GM12878 (cell line): ENCODE measurements around the gene CCDC136. TPM values are rescaled to one million over a fixed set of nuclear protein-coding genes. Genes with fewer than 3 reads are reported as not detected.
A peak's percentile ranks its signal among the peaks of the same experiment; 100 is the strongest.

Experiments used
- ATAC-seq: fragments of 200-7000 bp; cut with Tn5 transposase; 3 replicates; pipeline ENCODE4 v1.9.1; 2020; ENCODE audit warnings: mild to moderate bottlenecking, moderate library complexity
- BruUV-seq: library from RNA; stranded (reverse); fragments of 400-500 nt; replicated peaks from 2 replicates; lab custom pipeline; 2021; lab: Mats Ljungman, UMichigan
- CTCF ChIA-PET: fragments of 300-600 bp; sonication (Branson Sonifier 250); formaldehyde crosslinking; extraction: SDS; loops from one replicate; lab custom pipeline; 2021; ENCODE audit warnings: inconsistent platforms; lab: Yijun Ruan, JAX
- POLR2A ChIA-PET: fragments of 350-600 bp; formaldehyde crosslinking; extraction: SDS; loops from one replicate; lab custom pipeline; 2021; ENCODE audit warnings: inconsistent platforms; lab: Charles Lee
- RAD21 ChIA-PET: fragments of 300-600 bp; sonication (Branson Sonifier 250); formaldehyde crosslinking; loops from one replicate; lab custom pipeline; 2023; ENCODE audit warnings: antibody characterized with exemption; ENCODE audit not compliant: unreplicated experiment; lab: Charles Lee
- SMC1A ChIA-PET: fragments of 300-600 bp; sonication (Branson Sonifier 250); formaldehyde crosslinking; loops from one replicate; lab custom pipeline; 2023; ENCODE audit not compliant: unreplicated experiment, uncharacterized antibody; lab: Charles Lee
- DNase-seq: peaks from one replicate; pipeline ENCODE4 v3.0.0-alpha.2; 2011; ENCODE audit warnings: low read depth, low spot score
- FAIRE-seq: peaks from 3 replicates; lab custom pipeline; 2011; peaks lifted over from hg19 to GRCh38; lab: Jason Lieb, UNC
- H2AFZ ChIP-seq: 2 replicates; pipeline ENCODE4 v1.6.0; 2011; ENCODE audit warnings: low read depth, low read length, control low read depth; ENCODE audit not compliant: control insufficient read depth
- H3K27ac ChIP-seq: 2 replicates; pipeline ENCODE4 v1.5.1; 2011; ENCODE audit warnings: control low read depth; ENCODE audit not compliant: control insufficient read depth, insufficient read depth
- H3K27me3 ChIP-seq, 2 experiments: replicated peaks in 1 of 2; 2 replicates each; pipeline versions ENCODE4 v1.6.0 to v1.6.1; 2011; ENCODE audit warnings: low read length in 1 of 2; ENCODE audit not compliant: control insufficient read depth in 2 of 2, insufficient read depth in 2 of 2
- H3K36me3 ChIP-seq, 2 experiments: 2 replicates each; pipeline ENCODE4 v1.5.1; 2011; ENCODE audit warnings: low read length in 1 of 2; ENCODE audit not compliant: control insufficient read depth in 2 of 2, insufficient read depth in 2 of 2
- H3K4me1 ChIP-seq: 2 replicates; pipeline ENCODE4 v1.6.1; 2011; ENCODE audit warnings: mild to moderate bottlenecking, low read length, moderate library complexity, mixed read lengths; ENCODE audit not compliant: control insufficient read depth, insufficient read depth
- H3K4me2 ChIP-seq: 2 replicates; pipeline ENCODE4 v1.6.0; 2011; ENCODE audit warnings: control low read depth; ENCODE audit not compliant: control insufficient read depth, insufficient read depth
- H3K4me3 ChIP-seq: fragments of 200-600 bp; sonication (generic); 2 replicates; pipeline ENCODE4 v1.5.1; 2016
- H3K79me2 ChIP-seq: 2 replicates; pipeline ENCODE4 v1.6.0; 2011; ENCODE audit warnings: low read length; ENCODE audit not compliant: control insufficient read depth, insufficient read depth
- H3K9ac ChIP-seq: 2 replicates; pipeline ENCODE4 v1.8.0; 2011; ENCODE audit warnings: low read length, control low read depth, mixed read lengths; ENCODE audit not compliant: control insufficient read depth, insufficient read depth
- H3K9me3 ChIP-seq: replicated peaks from 3 replicates; pipeline ENCODE4 v1.5.1; 2011; ENCODE audit warnings: mild to moderate bottlenecking, low read length; ENCODE audit not compliant: control insufficient read depth, insufficient read depth
- H4K20me1 ChIP-seq: 2 replicates; pipeline ENCODE4 v1.6.0; 2011; ENCODE audit not compliant: control insufficient read depth, insufficient read depth
- RAD51 ChIP-seq: fragments of 450-650 bp; IDR thresholded peaks from 2 replicates; pipeline ENCODE4 v1.6.1; 2016; ENCODE audit warnings: moderate library complexity, mild to moderate bottlenecking, inconsistent platforms
- ZNF384 ChIP-seq: IDR thresholded peaks from 2 replicates; pipeline ENCODE4 v1.6.1; 2012; ENCODE audit warnings: low read depth, mild to moderate bottlenecking, low read length, improper control_type of control experiment, borderline replicate concordance
- WGBS: methylation state at CpG from one replicate; pipeline ENCODE4 v1.1.6; 2016; ENCODE audit warnings: low lambda C conversion rate; ENCODE audit not compliant: insufficient replicate concordance, insufficient coverage; ENCODE audit errors: missing lambda C conversion rate; 5-methylcytosine and 5-hydroxymethylcytosine counted together
- in situ Hi-C: fragments of 300-500 bp; cut with MboI; formaldehyde crosslinking; loops from 9 replicates; pipeline ENCODE4 v1.14.3; 2018; ENCODE audit warnings: mixed read lengths
- intact Hi-C: fragments of 100-400 bp; cut with micrococcal nuclease; formaldehyde crosslinking; loops from one replicate; pipeline ENCODE4 v1.14.2; 2022; ENCODE audit not compliant: unreplicated experiment
- polyA plus RNA-seq, 11 experiments: library from polyadenylated mRNA; depleted of rRNA in 4 of 11; unstranded in 6 of 11; stranded (reverse) in 5 of 11; fragments of >200 nt; fragmentation: Nextera tagmentation in 4 of 11; fragmentation: Illumina TruSeq in 1 of 11; extraction: Ambion mirVana in 4 of 11; extraction: Trizol in 1 of 11; gene quantifications; 1 replicate in 1 of 11; 2 replicates in 10 of 11; pipeline versions ENCODE4 v1.2.1 to v1.2.3, GENCODE V29; 2011 to 2016; ENCODE audit warnings: inconsistent platforms in 2 of 11, missing spikeins in 2 of 11, low read depth in 1 of 11
- total RNA-seq, 4 experiments: library from RNA; depleted of rRNA in 3 of 4; stranded (reverse); fragments of >200 nt in 3 of 4; fragmentation: Illumina TruSeq in 1 of 4; extraction: Trizol in 1 of 4; gene quantifications; 2 replicates each; pipeline versions ENCODE4 v1.2.1 to v1.2.3, GENCODE V29; 2013 to 2021

Gene CCDC136
- total and polyA plus RNA-seq, 10 of the 15 experiments (the other 5 are each of a cell fraction or from before 2014, with no cell fraction given) = 0.32 to 4.8 (median 1.5) TPM

GRCh38 chr7:128861957-128862570 lies 70.3 kb downstream of the CCDC136 start:
- peak overlapping the region; percentile 39; the same call in 1 of the 2 replicates for H3K27ac ChIP-seq
- RAD21 ChIA-PET = interaction anchor here (0.6 to 2.5 kb wide), 13 partner anchors 11 to 512 kb away, joined by 3 to 19 read pairs (median 5); no protein-coding TSS in a partner anchor
- peak overlapping the region; percentile 99 for H3K4me2 ChIP-seq
- peak overlapping the region; percentile 100 for H2AFZ ChIP-seq
- CTCF ChIA-PET = interaction anchor here (0.6 to 5.5 kb wide), 22 partner anchors 11 to 1061 kb away, joined by 3 to 72 read pairs (median 4); partner anchors contain the start of genes CALU and METTL2B
- FAIRE-seq (no peak), ATAC-seq (no peak), DNase-seq (no peak)
- SMC1A ChIA-PET = interaction anchor here (0.6 to 3.2 kb wide), 9 partner anchors 9 to 348 kb away, joined by 3 to 32 read pairs (median 5); no protein-coding TSS in a partner anchor
- H3K9me3 ChIP-seq = no peaks in the 10 kb centered on the region
- in situ Hi-C loops = no loop called here
- H3K4me1 ChIP-seq = peaks cover 8% of the 10 kb centered on the region; the same call in 1 of the 2 replicates
- H3K79me2 ChIP-seq = peaks cover 18% of the 10 kb centered on the region
- TF ChIP-seq ZNF384 (no peak), RAD51 (peak; percentile 22; the same call in 1 of the 2 replicates)
- intact Hi-C loops = loop anchor here (2.0 to 5.0 kb wide), 3 partner anchors 21 to 229 kb away; partner anchors contain the start of gene CALU
- H3K36me3 ChIP-seq = no peaks in the 10 kb centered on the region; a peak in 2 of 4 replicates
- no peaks in the 10 kb centered on the region for H4K20me1 ChIP-seq
- peak overlapping the region; percentile 57 for H3K9ac ChIP-seq
- POLR2A ChIA-PET = interaction anchor here (0.6 to 2.4 kb wide), 4 partner anchors 22 to 308 kb away, joined by 3 to 8 read pairs (median 4); no protein-coding TSS in a partner anchor
- peak overlapping the region; percentile 66 for H3K4me3 ChIP-seq
- 62% methylated on average over 15 of the region's 15 CpGs for WGBS
- H3K27me3 ChIP-seq = no peaks in the 10 kb centered on the region
- no TSS peak for BruUV-seq
